KG1 (cell line): ENCODE measurements around the gene ARL5A.
"Not testable (repeated sequence)": the region's sequence is repeated elsewhere in the genome, so short reads cannot be mapped to it uniquely, and the experiment has no call there.

Source experiments
- DNase-seq: peaks from one replicate; lab custom pipeline; 2025; lab: John Stamatoyannopoulos, UW

The ARL5A gene

DNA sequence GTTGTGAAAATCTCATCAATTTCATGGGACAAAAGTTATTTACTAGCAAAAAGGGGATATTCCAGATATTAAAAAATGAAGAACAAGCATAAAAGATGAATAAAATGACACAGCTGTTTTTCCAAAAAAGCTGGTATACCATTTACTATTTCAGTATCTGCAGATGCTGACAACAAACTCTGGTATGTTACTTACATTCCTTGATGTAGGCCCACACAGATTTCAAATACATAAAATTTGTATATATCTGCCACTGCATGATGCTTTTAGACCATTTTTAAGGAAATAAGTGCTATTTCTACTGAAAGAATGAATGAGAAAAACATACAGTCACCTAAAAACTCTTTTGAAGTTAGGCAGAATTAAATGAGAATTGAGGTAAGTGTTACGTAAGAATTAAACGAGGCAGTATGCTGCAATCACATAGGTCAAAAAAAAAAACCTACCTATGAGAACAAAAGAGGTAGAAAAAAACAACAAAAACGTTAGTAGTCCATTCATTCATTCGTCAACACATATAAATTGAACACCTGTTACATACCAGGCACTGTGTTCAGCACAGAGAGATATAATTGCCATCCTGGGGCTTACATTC lies 32.5 kb downstream of the ARL5A start:
- DNase-seq = no peak

DNA sequence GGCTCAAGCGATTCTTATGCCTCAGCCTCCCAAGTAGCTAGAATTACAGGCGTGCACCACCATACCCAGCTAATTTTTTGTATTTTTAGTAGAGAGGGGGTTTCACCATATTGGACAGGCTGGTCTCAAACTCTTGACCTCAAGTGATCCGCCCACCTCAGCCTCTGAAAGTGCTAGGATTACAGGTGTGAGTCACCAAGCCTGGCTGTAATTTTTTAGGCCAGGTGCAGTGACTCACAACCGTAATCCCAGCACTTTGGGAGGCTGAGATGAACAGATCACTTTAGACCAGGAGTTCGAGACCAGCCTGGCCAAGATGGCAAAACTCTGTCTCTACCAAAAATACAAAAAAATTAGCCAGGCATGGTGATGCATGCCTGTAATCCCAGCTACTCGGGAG lies 33.8 kb downstream of the ARL5A start:
- not testable (repeated sequence) for DNase-seq

DNA sequence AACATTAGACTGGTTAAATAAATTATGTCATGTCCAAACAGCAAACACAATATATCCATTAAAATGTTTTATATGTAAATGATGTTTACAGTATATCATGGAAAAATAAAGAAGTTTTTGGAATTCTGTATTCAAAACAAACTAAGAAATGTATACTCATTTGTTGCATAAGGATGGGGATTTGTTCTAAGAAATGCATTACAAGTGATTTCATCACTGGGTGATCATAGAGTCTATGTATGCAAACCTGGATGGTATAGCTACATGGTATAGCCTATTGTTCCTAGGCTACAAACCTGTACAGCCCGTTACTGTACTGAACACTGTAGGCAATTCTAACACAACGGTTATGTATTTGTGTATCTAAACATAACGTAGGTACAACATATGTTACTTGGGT lies 35.1 kb downstream of the ARL5A start:
- no peak for DNase-seq

DNA sequence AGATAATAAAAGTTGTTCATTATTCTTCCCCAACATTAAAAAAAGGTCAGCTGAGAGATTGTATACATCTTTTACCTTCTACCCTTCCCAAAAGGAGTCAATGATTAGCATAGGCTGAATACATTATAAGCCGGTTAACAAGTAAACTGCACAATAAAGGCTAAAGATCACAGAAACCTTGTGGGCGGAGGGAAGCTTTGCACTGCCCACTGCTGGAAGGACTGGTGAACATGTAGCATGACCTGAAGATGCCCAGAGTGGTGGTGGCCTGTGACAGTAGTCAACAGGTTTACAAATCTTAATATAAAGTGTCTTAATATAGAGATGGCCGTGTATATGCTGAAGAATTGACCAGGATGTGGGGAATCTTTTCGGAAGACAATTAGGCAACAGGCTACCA lies 35.6 kb downstream of the ARL5A start:
- DNase-seq = no peak

DNA sequence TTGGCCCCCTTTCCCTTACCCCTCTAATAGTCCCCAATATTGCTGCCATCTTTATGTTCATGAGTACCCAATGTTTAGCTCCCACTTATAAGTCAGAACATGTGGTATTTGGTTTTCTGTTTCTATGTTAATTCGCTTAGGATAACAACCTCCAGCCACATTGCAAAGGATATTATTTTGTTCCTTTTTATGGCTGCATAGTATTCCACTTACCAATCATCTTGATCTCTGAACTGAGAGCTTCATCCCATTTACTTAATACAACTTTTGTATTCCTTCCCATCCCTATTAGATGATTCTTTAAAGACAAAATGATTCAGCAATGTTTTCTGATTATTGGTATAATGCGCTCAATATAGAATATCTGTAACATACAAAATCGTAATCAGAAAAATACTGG lies 36.7 kb downstream of the ARL5A start:
- DNase-seq = no peak

DNA sequence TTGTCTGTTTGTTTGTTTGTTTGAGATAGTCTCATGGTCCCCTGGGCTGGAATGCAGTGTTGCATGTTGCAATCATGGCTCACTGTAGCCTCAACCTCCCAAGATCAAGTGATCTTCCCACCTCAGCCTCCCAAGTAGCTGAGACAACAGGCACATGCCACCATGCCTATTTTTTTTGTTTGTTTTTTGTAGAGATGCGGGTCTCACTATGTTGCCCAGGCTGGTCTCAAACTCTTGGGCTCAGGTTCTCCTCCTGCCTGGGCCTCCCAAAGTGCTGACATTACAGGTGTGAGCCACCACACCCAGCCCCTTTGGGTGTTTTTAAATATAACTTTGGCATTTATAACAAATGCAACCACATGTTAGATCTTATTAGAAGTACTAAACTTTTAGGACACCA lies 37.5 kb downstream of the ARL5A start:
- DNase-seq = no peak

DNA sequence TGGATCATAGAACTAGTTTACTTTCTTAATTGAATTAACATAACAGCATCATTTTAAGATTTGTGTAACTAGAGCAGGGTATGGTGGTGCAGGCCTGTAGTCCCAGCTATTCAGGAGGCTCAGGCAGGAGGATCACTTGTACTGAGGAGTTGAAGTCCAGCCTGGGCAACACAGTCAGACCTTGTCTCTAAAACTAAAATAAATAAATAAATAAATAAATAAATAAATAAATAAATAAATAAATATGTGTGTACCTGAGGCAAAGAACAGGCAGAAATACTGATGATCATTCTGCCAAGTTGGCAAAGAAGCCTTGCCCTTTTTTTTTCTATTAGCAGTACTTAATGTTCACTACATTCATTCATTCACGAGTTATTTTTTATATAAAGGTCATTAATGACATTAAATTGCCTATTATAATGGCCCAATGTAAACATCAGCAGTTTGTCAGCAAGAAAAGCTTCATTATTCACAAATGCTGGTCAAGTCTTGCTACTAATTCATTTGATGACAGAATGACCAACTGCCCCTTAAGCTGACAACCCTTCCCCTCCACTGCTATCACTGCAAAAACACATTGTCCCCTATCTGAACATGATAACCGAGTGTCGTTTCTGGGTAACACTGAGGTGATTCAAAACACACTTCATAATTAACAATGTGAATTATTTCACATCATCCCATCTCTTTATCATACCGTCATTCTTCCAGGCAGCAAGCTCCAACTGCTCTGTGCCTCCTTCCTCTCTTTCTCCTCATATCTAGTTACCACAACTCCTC lies 39.0 kb downstream of the ARL5A start:
- no peak for DNase-seq

DNA sequence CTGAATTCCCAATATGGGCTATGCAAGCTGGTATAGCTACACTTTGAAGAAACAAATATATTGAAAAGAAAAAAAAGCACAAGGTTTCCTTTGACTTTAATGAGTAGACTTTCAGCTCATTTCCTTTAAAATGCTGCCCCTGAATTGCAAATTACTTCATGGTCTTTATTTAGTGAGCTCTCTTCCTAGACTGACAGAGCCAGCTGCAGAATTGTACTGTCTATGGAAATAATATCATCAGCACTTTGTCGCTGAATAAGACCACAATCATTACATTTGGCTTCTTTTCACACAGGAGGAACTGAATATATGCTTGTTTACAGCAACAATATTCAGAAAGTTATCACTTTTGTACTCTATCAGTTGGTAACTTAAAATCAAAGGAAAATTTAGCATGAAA lies 41.7 kb downstream of the ARL5A start:
- DNase-seq = no peak

DNA sequence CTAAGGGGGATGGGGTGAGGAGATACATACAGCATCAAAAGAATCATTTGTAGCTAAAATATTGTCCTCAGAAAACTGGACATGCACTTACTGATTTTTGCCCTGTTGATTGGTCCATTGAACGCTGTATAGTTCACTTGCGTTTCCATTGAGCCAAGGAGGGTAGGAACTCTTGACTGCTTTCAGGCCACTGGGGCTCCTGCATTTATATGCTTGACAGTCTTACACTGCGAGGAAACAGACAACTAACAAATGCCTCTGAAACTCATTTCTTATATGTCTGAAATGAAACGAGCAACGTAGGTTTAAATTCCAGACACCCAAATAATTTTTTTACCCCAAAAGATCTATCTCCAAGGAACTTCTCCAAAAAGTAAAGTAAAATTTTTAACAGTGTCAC lies 42.1 kb downstream of the ARL5A start:
- no peak for DNase-seq

DNA sequence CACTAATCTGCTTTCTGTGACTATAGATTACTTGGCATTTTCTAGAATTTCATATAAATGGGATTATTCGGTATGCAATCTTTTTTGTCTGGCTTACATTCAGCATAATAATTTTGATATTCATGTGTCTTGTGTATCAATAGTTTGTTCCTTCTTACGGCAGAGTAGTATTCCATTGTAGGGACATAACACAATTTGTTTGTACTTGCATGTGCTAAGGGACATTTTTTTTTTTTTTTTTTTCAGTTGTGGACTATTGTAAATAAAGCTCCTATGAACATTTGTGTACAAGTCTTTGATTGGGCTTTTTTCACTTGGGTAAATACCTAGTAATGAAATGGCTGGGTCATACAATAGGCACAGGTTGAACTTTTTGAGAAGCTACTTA lies 45.1 kb downstream of the ARL5A start:
- DNase-seq = no peak

DNA sequence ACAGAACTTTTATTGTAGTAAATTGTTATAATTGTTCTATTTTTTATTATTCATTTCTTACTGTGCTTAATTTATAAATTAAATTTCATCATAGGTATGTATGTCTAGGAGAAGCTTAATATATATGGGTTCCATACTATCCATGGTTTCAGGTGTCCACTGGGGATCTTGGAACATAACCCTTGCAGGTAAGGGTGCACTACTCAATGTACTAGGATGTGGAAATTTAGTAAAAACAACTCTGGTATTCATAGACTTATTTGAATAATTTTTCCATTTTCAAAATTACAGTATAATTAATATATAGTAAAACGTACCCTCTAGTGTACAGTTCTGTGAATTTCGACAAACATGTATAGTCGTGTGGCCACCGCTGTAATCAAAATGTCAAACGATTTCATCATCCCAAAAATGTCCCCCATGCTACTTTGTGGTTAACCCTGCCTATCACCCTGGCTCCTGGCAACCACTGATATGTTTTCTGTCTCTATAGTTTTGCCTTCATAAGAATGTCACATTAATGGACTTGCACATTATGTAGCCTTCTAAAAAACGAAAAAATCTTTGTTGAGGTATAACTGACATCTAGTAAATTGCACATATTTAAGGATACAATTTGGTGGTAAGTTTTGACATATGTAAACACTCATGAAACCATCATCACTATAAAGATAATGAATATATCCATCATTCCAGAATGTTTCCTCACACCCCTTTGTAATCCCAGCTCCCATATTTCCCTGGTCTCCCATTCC lies 45.7 kb downstream of the ARL5A start:
- no peak for DNase-seq

DNA sequence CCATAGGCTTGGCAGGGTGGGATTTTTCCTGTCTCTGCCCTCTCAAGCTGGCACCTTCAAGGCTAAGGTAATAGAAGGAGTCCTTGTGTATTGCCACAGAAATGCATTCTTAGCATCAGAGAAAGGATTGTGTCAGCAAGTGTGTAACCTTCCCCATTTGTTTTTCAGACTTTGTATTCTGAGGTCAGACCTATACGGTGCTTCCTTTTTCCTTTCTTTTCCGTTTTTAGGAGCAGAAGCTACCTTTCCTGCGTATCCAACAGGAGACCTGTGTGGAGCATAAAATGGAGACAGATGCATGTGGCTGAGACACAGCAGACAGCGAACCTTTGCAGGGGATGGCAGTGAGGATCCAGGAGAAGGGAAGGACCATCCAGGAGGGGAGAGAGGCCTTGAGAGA lies 46.6 kb downstream of the ARL5A start:
- DNase-seq = no peak

DNA sequence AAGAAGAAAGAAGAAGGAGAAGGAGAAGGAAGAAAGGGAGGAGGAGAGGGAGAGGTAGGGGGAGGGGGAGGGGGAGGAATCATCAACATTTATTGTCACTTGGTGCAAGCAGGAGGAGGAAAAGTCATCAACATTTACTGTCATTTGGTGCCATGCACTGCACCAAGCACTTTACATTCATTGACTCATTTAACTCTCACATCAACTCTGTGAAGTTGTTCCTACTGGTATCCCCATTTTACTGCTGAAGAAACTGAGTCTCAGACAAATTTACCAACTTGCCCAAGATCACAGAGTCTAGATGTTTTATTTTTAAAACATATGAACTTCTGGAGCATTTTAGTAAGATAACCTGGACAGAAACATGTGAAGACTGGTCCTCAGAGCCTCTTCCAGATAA lies 47.3 kb downstream of the ARL5A start:
- no peak for DNase-seq

DNA sequence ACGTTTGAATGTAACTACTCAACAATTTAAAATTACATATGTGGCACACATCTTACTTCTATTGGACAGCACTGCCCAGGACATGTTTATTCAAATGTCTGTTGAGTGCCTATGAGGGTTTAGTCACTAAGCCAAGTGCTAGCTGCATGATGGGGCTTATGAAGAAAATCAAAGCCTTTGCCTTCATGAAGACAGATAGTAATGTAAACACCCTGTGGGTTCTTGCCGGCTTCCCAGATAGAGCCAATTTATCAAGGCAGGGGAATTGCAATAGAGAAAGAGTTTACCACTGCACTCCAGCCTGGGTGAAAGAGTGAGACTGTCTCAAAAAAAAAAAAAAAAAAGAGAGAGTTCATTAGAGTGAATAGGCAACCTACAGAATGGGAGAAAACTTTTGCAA lies 50.3 kb downstream of the ARL5A start:
- DNase-seq = no peak

DNA sequence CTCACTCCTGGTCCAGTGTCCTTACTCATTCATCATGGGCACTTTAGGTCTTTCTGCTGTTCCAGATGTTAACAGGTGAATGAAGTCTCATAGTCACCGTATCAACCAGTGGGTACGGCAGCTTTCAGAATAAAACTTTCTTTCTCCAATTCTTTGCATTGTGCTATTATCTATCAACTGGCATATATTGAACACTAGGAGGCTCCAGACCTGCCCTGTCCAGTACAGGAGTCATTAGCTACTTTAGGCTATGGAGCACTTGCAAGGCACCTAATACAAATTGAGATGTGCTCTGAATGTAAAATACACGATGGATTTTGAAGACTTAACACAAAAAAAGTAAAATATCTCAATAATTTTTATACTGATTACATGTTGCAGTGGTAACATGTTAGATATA lies 50.7 kb downstream of the ARL5A start:
- DNase-seq = no peak

DNA sequence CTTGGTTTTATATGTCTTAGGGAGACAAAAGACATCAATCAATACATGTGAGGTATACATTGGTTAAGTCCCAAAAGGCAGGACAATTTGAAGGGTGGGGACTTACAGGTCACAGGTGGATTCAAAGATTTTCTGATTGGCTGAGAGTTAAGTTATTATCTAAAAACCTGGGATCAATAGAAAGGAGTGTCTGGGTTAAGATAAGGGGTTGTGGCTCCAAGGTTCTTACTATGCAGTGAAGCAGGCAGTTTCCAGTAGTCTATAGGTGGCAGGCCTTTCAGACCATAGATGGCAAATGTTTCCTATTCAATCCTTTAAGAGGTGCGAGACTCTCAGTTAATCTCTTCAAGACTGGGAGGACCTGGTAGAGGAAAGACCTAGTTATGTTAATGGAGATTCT lies 51.9 kb downstream of the ARL5A start:
- no peak for DNase-seq

DNA sequence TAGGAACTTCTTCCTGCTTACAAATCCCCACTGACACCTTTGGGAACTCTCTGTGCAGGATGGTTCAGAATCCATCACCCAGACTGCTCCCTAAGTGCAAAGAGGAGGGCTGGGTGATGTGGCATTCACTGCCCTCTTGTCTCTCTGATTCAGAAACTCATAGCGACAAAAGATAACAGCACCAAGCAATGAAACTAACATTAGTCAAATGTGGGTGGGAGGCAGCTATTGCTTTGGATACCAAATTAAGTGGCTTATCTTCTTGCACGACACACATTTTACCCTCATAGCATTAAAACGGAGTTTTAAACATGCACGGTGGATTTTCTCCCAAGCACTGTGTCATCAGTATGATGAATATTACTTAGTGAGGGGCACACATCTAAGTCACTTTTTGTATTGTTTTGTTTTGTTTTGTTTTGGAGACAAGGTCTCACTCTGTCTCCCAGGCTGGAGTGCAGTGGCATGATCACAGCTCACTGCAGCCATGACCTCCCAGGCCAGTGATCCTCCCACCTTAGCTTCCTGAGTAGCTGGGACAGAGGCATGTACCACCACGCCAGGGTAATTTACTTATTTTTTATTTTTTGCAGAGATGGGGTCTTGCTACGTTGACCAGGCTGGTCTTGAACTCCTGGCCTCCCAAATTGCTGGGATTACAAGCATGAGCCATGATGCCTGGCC lies 53.0 kb downstream of the ARL5A start:
- no peak for DNase-seq

DNA sequence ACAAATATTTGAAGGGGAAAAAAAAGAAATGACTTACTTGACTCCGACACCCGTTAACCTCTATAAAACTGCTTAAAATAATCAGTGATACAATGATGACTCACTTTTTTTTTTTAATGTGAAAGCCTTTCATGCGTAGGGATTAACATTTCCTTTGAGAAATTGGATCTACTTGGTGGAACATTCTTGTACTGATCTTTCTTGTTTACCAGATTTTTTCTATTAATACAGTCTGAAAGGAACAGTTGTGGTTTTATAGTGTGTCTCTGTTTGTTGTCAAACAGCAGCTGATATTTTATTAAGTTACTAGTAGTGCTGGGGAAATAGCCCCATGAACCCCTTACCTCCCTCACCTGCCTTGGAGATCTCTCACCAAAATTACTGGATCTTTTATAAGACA lies 53.7 kb downstream of the ARL5A start:
- DNase-seq = no peak

DNA sequence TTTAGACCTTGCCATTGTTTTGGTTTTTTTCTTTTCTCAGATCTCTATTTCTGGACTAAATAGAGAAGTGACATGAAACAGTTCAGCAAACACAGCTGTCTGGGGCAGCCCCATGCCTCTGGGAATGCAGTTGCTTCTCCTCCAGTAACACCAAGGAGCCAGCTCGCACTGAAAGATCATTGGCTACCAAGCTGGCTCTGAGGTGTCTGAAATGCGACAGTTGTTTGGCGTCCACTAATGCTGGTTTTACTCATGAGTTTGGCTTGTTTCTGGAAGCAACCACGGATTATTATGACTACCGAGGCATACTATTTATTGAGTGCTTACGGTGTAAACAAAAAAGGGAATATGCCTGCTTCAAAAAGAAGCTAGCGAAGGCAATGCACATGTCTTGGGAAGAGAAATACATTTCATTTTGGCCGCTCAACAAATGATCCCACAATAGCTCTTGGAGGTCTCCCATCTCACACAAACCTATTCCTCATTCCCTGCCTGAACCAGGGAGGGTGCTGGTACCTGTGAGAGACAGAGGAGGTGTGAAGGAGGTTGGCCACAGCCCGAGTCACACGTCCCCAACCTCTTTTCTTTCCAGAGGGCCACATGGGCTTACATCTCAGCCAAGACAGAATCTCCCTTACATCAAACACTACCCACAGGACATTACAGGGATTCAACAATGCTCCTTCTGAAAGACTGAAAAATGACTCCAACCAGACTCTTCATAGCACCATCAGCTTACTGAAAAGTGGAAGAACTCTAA lies 56.4 kb downstream of the ARL5A start:
- DNase-seq = no peak

DNA sequence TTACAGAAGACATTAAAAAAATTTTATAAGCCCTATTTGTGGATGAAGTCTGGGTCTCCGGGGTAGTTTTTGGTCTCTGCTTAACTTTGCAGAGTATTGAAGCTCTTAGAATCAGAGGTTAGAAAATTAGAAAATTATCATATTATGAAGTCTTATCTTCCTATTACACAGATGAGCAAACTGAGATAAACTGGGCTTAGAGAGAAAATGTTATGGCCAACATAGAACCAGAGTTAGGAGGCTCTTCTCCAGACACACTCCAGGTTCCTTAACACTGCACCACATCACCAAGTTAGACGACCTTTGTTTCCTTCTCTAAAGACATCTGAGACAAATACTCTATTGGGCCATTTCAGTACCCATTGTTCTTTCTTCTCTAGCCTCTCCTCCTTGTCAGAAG lies 57.2 kb downstream of the ARL5A start:
- no peak for DNase-seq

DNA sequence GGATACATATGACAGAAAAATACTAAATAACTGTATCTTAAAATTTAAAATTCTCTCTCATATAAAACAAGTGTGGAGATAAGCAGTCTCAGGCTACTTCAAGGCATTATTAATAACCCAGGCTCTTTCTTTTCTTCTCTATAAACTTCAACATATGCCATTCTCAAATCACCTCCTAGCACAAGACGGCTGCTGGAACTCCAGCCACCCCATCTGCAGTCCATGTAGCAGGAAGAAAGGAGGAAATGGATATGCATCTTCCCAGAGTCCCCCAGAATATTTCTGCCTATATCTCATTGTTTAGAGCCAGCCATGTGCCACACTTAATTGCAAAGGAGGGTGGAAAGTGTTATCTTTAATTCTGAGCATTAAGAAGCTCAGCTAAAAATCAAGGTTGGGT lies 58.6 kb downstream of the ARL5A start:
- no peak for DNase-seq

DNA sequence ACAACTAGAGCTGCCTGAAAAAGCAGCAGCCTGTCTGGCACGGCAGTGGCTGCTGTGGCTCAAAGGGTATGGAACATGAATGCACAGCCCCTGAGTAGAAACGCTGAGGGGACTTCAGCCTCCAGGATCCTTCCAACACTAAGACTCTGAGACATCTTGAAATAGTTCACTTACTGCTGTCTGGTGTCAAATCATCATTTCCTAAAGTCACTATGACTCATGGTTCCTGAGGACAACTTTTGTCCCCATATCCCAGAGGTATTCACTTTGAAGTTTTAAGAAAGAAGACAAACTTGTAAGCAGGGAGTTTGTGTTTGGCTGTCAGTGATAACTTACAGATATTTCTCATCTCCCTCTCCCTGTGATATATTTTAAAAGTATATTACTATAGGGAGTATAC lies 60.7 kb downstream of the ARL5A start:
- DNase-seq = no peak
